Urinary bladder (tissue), 4 donors: Measurements from ENCODE around the gene CFAP221. TPM values are rescaled to one million over a fixed set of nuclear protein-coding genes. Genes with fewer than 3 reads are reported as not detected.
"Not testable (repeated sequence)": the region's sequence is repeated elsewhere in the genome, so short reads cannot be mapped to it uniquely, and the experiment has no call there.

Source experiments
- DNase-seq: peaks from one replicate; pipeline ENCODE4 v3.0.0-alpha.2; 2015; ENCODE audit errors: extremely low spot score
- H3K27ac ChIP-seq: one replicate; pipeline ENCODE4 v1.5.1; 2013; ENCODE audit warnings: low read depth, mild to moderate bottlenecking, moderate library complexity
- H3K36me3 ChIP-seq: one replicate; pipeline ENCODE4 v1.6.1; 2013; ENCODE audit warnings: mild to moderate bottlenecking, moderate library complexity; ENCODE audit not compliant: insufficient read depth
- H3K4me1 ChIP-seq: one replicate; pipeline ENCODE4 v1.6.1; 2013; ENCODE audit warnings: mild to moderate bottlenecking, moderate library complexity; ENCODE audit not compliant: insufficient read depth
- H3K4me3 ChIP-seq: one replicate; pipeline ENCODE4 v1.5.1; 2013; ENCODE audit warnings: low read depth, low read length
- WGBS: extraction: QIAGEN DNeasy Blood & Tissue Kit; methylation state at CpG from one replicate; pipeline ENCODE4 v1.1.7; 2013; 5-methylcytosine and 5-hydroxymethylcytosine counted together
- polyA plus RNA-seq: library from polyadenylated mRNA; stranded (reverse); fragments of 200-250 nt; gene quantifications from one replicate; pipeline ENCODE4 v1.2.3, GENCODE V29; 2013
- total RNA-seq: library from RNA; depleted of rRNA; stranded (reverse); fragments of >200 nt; gene quantifications from one replicate; pipeline ENCODE4 v1.2.3, GENCODE V29; 2014
- donor health status: healthy with polysubstance abuse.
- donor health status: healthy.

The CFAP221 gene
- total and polyA plus RNA-seq, 2 donors: 0.09 to 0.95 TPM

GRCh38 chr2:119583291-119583690 lies 39.0 kb downstream of the CFAP221 start:
- H3K4me1 ChIP-seq: no peaks in the 10 kb centered on the region
- H3K36me3 ChIP-seq: no peaks in the 10 kb centered on the region
- no peak for DNase-seq
- H3K27ac ChIP-seq: no peak overlapping the region
- no peak overlapping the region for H3K4me3 ChIP-seq

GRCh38 chr2:119584469-119584868 lies 40.2 kb downstream of the CFAP221 start:
- H3K36me3 ChIP-seq: no peaks in the 10 kb centered on the region
- no peak overlapping the region for H3K4me3 ChIP-seq
- H3K27ac ChIP-seq: no peak overlapping the region
- no peaks in the 10 kb centered on the region for H3K4me1 ChIP-seq
- DNase-seq: no peak

GRCh38 chr2:119586085-119586484 lies 41.8 kb downstream of the CFAP221 start:
- Histone ChIP-seq H3K27ac (no peak overlapping the region), H3K4me3 (no peak overlapping the region), H3K4me1 (no peaks in the 10 kb centered on the region), H3K36me3 (no peaks in the 10 kb centered on the region)
- no peak for DNase-seq
- WGBS: 59% methylated on average over 3 of the region's 3 CpGs

GRCh38 chr2:119590873-119591272 lies 46.6 kb downstream of the CFAP221 start:
- no peaks in the 10 kb centered on the region for H3K36me3 ChIP-seq
- H3K4me1 ChIP-seq: no peaks in the 10 kb centered on the region
- H3K4me3 ChIP-seq: no peak overlapping the region
- H3K27ac ChIP-seq: no peak overlapping the region
- 40% methylated on average over 3 of the region's 3 CpGs for WGBS
- no peak for DNase-seq

- no peak for DNase-seq
- Histone ChIP-seq H3K27ac (no peak overlapping the region), H3K36me3 (no peaks in the 10 kb centered on the region), H3K4me1 (no peaks in the 10 kb centered on the region), H3K4me3 (no peak overlapping the region)
- 86% methylated on average over 3 of the region's 3 CpGs for WGBS
These were observed 47.3 kb downstream of the CFAP221 start for GRCh38 chr2:119591523-119591922.

- no peaks in the 10 kb centered on the region for H3K36me3 ChIP-seq
- no peak overlapping the region for H3K4me3 ChIP-seq
- DNase-seq: no peak
- no peaks in the 10 kb centered on the region for H3K4me1 ChIP-seq
- no peak overlapping the region for H3K27ac ChIP-seq
- WGBS: 76% methylated on average over 5 of the region's 5 CpGs
These were observed 48.2 kb downstream of the CFAP221 start for GRCh38 chr2:119592436-119592835.

GRCh38 chr2:119596638-119597037 lies 52.4 kb downstream of the CFAP221 start:
- WGBS: 85% methylated on average over 6 of the region's 6 CpGs
- no peak for DNase-seq
- Histone ChIP-seq H3K4me1 (no peaks in the 10 kb centered on the region), H3K4me3 (no peak overlapping the region), H3K27ac (no peak overlapping the region), H3K36me3 (no peaks in the 10 kb centered on the region)

GRCh38 chr2:119598596-119599263 lies 54.5 kb downstream of the CFAP221 start:
- Histone ChIP-seq H3K27ac (no peak overlapping the region), H3K4me3 (no peak overlapping the region), H3K4me1 (no peaks in the 10 kb centered on the region), H3K36me3 (no peaks in the 10 kb centered on the region)
- peak; percentile 25 for DNase-seq
- WGBS: 44% methylated on average over 5 of the region's 5 CpGs

GRCh38 chr2:119599384-119599783 lies 55.1 kb downstream of the CFAP221 start:
- Histone ChIP-seq H3K4me1 (no peaks in the 10 kb centered on the region), H3K4me3 (no peak overlapping the region), H3K27ac (no peak overlapping the region), H3K36me3 (no peaks in the 10 kb centered on the region)
- WGBS: 67% methylated on average over 2 of the region's 2 CpGs
- no peak for DNase-seq

- H3K4me1 ChIP-seq: no peaks in the 10 kb centered on the region
- 72% methylated on average over 4 of the region's 4 CpGs for WGBS
- H3K4me3 ChIP-seq: no peak overlapping the region
- H3K27ac ChIP-seq: no peak overlapping the region
- H3K36me3 ChIP-seq: no peaks in the 10 kb centered on the region
- DNase-seq: no peak
These were observed 60.8 kb downstream of the CFAP221 start for GRCh38 chr2:119605096-119605495.

GRCh38 chr2:119606674-119607073 lies 62.4 kb downstream of the CFAP221 start:
- no peaks in the 10 kb centered on the region for H3K36me3 ChIP-seq
- H3K4me1 ChIP-seq: no peaks in the 10 kb centered on the region
- DNase-seq: no peak
- 68% methylated on average over 1 of the region's 1 CpG for WGBS
- no peak overlapping the region for H3K27ac ChIP-seq
- H3K4me3 ChIP-seq: no peak overlapping the region

- Histone ChIP-seq H3K4me1 (no peaks in the 10 kb centered on the region), H3K36me3 (no peaks in the 10 kb centered on the region), H3K27ac (no peak overlapping the region), H3K4me3 (no peak overlapping the region)
- no peak for DNase-seq
- WGBS: 38% methylated on average over 3 of the region's 3 CpGs
These were observed 64.3 kb downstream of the CFAP221 start for GRCh38 chr2:119608553-119608952.

- 85% methylated on average over 2 of the region's 2 CpGs for WGBS
- no peaks in the 10 kb centered on the region for H3K4me1 ChIP-seq
- no peak for DNase-seq
- H3K36me3 ChIP-seq: no peaks in the 10 kb centered on the region
- H3K27ac ChIP-seq: no peak overlapping the region
- no peak overlapping the region for H3K4me3 ChIP-seq
These were observed 65.1 kb downstream of the CFAP221 start for GRCh38 chr2:119609337-119609736.

GRCh38 chr2:119614140-119614539 lies 69.9 kb downstream of the CFAP221 start:
- not testable (repeated sequence) for H3K4me1 ChIP-seq, H3K36me3 ChIP-seq, DNase-seq, H3K27ac ChIP-seq, H3K4me3 ChIP-seq

GRCh38 chr2:119616421-119616820 lies 72.2 kb downstream of the CFAP221 start:
- no peak for DNase-seq
- WGBS: 76% methylated on average over 6 of the region's 6 CpGs
- Histone ChIP-seq H3K4me1 (no peaks in the 10 kb centered on the region), H3K27ac (no peak overlapping the region), H3K36me3 (no peaks in the 10 kb centered on the region), H3K4me3 (no peak overlapping the region)
